Measurements from ENCODE around the gene SPRED2. TPM values are rescaled to one million over a fixed set of nuclear protein-coding genes. Genes with fewer than 3 reads are reported as not detected.

SPRED2 gene
- total RNA-seq, 1 donor from 2014 or later = 7.8 TPM

DNA sequence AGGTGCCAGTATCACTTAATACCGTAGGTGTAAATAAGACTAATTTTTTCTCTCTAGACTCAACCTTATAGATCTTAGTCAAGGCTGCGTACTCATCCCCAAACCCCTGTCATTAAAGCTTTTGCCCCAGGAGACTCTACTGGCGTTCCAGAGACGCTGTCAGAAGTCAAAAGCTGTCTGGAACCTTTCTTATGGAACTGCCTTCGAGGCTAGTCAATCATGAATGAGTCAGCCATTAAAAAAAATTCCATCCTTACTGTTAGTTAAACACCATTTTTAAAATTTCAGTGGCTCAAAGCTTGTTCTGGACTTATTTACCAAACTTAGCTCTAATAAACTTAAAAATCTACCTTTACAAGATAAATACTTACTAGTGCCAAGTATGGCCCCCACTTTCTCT lies 52.1 kb downstream of the SPRED2 start:
- Histone ChIP-seq H3K9ac (ENCODE audit: low read depth in 1 of 3, low read length in 3 of 3) (no peak overlapping the region), H3K9me3 (ENCODE audit: control insufficient read depth in 3 of 3, low read length in 3 of 3) (no peaks in the 10 kb centered on the region), H3K36me3 (ENCODE audit: control insufficient read depth in 3 of 3, insufficient read depth in 3 of 3, low read length in 3 of 3) (no peaks in the 10 kb centered on the region), H3K4me3 (ENCODE audit: low read length in 3 of 3) (no peak overlapping the region), H3K27ac (ENCODE audit: low read depth, low read length) (no peak overlapping the region), H3K27me3 (ENCODE audit: control insufficient read depth in 3 of 3, insufficient read depth in 3 of 3, low read length in 3 of 3) (no peaks in the 10 kb centered on the region), H3K4me1 (ENCODE audit: control insufficient read depth in 3 of 3, insufficient read depth in 3 of 3, low read length in 3 of 3) (peaks cover 26 to 43% (median 41%) of the 10 kb centered on the region in 3 donors)

DNA sequence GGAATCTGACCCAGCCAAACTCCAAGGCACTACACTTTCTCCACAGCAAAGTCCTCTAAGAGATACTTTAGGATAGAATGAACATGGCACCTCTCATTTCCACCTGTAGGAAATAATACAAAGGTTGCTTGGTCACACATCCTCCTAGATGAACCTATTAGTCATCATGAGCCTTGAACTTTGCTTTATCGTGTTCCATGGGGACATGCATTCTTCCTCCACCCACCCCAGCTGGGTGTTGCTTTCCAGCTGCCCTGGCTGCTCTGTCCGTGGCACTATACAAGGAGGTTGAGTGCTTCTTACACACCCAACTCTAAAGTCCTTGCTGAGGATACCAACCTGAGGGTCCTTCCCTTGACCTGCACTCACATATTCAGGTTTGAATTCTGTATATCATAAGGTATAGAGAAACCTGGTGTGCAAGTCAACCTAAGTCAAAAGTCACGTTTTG lies 52.7 kb downstream of the SPRED2 start:
- peaks cover 29 to 45% (median 45%) of the 10 kb centered on the region in 3 donors for H3K4me1 ChIP-seq (ENCODE audit: control insufficient read depth in 3 of 3, insufficient read depth in 3 of 3, low read length in 3 of 3)

DNA sequence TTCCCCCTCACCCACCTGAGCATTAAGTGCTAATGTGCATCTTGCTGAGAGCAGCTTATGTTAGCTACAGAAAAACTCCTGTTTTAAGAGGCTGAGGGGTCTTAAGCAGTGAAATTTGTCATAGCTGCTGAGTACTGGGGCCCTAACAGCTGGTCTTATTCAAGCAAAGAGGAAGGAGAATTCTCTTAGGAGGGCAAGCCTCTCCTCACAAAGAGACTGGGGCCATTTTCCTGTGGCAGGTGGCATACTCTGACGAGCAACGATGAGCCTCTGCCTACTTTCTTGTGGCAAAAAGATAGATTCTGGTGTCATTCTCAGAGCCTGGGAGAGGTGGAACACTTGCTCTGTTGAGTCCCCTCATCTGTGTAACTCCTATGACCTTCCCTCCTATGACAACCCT lies 53.2 kb downstream of the SPRED2 start:
- H3K9ac ChIP-seq (ENCODE audit: low read depth in 1 of 3, low read length in 3 of 3) = no peak overlapping the region
- peaks cover 25 to 42% (median 41%) of the 10 kb centered on the region in 3 donors for H3K4me1 ChIP-seq (ENCODE audit: control insufficient read depth in 3 of 3, insufficient read depth in 3 of 3, low read length in 3 of 3)
- no peaks in the 10 kb centered on the region for H3K36me3 ChIP-seq (ENCODE audit: control insufficient read depth in 3 of 3, insufficient read depth in 3 of 3, low read length in 3 of 3)
- H3K4me3 ChIP-seq (ENCODE audit: low read length in 3 of 3) = no peak overlapping the region
- H3K9me3 ChIP-seq (ENCODE audit: control insufficient read depth in 3 of 3, low read length in 3 of 3) = no peaks in the 10 kb centered on the region
- H3K27me3 ChIP-seq (ENCODE audit: control insufficient read depth in 3 of 3, insufficient read depth in 3 of 3, low read length in 3 of 3) = no peaks in the 10 kb centered on the region
- no peak overlapping the region for H3K27ac ChIP-seq (ENCODE audit: low read depth, low read length)

More for the DNA sequence above, 52.7 kb downstream of the SPRED2 start:
- Histone ChIP-seq H3K27ac (ENCODE audit: low read depth, low read length) (no peak overlapping the region), H3K27me3 (ENCODE audit: control insufficient read depth in 3 of 3, insufficient read depth in 3 of 3, low read length in 3 of 3) (no peaks in the 10 kb centered on the region), H3K36me3 (ENCODE audit: control insufficient read depth in 3 of 3, insufficient read depth in 3 of 3, low read length in 3 of 3) (no peaks in the 10 kb centered on the region), H3K4me3 (ENCODE audit: low read length in 3 of 3) (no peak overlapping the region), H3K9me3 (ENCODE audit: control insufficient read depth in 3 of 3, low read length in 3 of 3) (no peaks in the 10 kb centered on the region), H3K9ac (ENCODE audit: low read depth in 1 of 3, low read length in 3 of 3) (no peak overlapping the region)

DNA sequence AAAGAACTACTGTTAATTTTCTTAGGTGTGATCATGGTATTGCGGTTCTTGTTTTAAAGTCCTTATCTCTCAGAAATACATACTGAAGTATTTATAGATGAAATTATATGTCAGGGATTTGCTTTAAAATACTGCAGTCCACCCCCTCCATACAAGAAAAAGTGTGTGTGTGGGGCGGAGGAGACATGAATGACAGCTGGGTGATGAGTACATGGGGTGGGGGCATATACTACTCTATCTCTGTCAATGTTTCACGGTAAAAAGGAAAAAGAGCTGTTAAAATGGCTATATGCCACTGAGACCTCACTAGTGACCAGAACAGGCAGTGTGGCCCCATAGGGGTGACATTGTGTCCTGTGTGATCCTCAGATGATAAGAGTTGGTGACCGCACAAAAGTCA lies 54.1 kb downstream of the SPRED2 start:
- Histone ChIP-seq H3K4me1 (ENCODE audit: control insufficient read depth in 3 of 3, insufficient read depth in 3 of 3, low read length in 3 of 3) (peaks cover 15 to 34% (median 33%) of the 10 kb centered on the region in 3 donors), H3K27ac (ENCODE audit: low read depth, low read length) (no peak overlapping the region), H3K36me3 (ENCODE audit: control insufficient read depth in 3 of 3, insufficient read depth in 3 of 3, low read length in 3 of 3) (no peaks in the 10 kb centered on the region), H3K9me3 (ENCODE audit: control insufficient read depth in 3 of 3, low read length in 3 of 3) (no peaks in the 10 kb centered on the region), H3K9ac (ENCODE audit: low read depth in 1 of 3, low read length in 3 of 3) (no peak overlapping the region), H3K4me3 (ENCODE audit: low read length in 3 of 3) (no peak overlapping the region), H3K27me3 (ENCODE audit: control insufficient read depth in 3 of 3, insufficient read depth in 3 of 3, low read length in 3 of 3) (no peaks in the 10 kb centered on the region)

DNA sequence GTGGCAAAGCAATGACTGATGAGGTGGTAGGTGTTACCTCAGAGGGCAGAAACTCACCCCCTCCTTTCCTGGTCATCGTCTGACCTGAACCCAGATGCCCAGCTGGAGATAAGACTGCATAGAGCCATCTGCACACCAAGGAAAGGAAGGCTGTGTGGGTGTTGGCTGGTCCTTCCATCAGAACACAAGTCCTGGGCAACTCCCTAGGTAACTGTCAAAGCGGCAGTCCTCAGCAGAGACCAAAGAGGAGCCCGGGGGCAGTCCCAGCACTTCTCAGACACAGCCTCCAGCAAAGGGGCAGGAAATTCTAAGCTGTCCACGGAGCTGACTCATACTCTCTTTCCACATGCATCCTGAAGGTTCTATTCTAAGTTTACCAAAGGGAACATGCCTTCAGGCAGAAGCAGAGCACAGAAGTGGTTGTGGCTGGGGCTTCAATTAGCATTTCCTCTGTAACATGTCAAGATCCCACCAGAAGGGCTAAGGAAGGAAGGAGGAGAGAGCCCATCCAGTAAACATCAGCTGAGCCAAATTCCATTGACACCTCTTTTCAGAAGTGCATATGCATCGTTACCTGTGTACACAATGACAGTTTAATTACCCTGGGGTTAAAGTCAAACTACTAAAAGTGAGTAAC lies 54.7 kb downstream of the SPRED2 start:
- Histone ChIP-seq H3K9me3 (ENCODE audit: control insufficient read depth in 3 of 3, low read length in 3 of 3) (no peaks in the 10 kb centered on the region), H3K27me3 (ENCODE audit: control insufficient read depth in 3 of 3, insufficient read depth in 3 of 3, low read length in 3 of 3) (no peaks in the 10 kb centered on the region), H3K4me3 (ENCODE audit: low read length in 3 of 3) (no peak overlapping the region), H3K36me3 (ENCODE audit: control insufficient read depth in 3 of 3, insufficient read depth in 3 of 3, low read length in 3 of 3) (no peaks in the 10 kb centered on the region), H3K27ac (ENCODE audit: low read depth, low read length) (no peak overlapping the region), H3K4me1 (ENCODE audit: control insufficient read depth in 3 of 3, insufficient read depth in 3 of 3, low read length in 3 of 3) (peaks cover 9 to 27% (median 27%) of the 10 kb centered on the region in 3 donors), H3K9ac (ENCODE audit: low read depth in 1 of 3, low read length in 3 of 3) (no peak overlapping the region)

DNA sequence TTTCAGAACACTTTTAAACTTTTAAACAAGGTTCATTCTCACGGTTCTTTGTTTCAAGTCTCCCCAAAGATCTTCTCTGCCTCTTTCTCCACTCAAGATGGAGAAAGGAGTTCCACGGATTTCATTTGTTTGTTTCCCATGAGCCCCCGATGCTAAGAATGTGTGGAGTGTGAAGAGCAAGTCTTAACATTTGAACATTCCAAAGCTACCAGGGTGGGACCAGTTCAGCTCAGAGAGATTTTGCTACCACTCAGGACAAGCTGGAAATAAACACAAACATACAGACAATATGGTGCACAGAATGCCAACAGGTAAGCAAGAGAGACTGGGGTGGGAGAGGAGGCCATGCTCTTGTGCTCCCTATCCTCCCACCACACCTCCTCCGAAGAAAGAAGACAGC lies 56.7 kb downstream of the SPRED2 start:
- Histone ChIP-seq H3K27ac (ENCODE audit: low read depth, low read length) (no peak overlapping the region), H3K4me1 (ENCODE audit: control insufficient read depth in 3 of 3, insufficient read depth in 3 of 3, low read length in 3 of 3) (peaks cover 14 to 21% (median 20%) of the 10 kb centered on the region in 3 donors), H3K9ac (ENCODE audit: low read depth in 1 of 3, low read length in 3 of 3) (no peak overlapping the region), H3K9me3 (ENCODE audit: control insufficient read depth in 3 of 3, low read length in 3 of 3) (no peaks in the 10 kb centered on the region), H3K27me3 (ENCODE audit: control insufficient read depth in 3 of 3, insufficient read depth in 3 of 3, low read length in 3 of 3) (no peaks in the 10 kb centered on the region), H3K4me3 (ENCODE audit: low read length in 3 of 3) (no peak overlapping the region), H3K36me3 (ENCODE audit: control insufficient read depth in 3 of 3, insufficient read depth in 3 of 3, low read length in 3 of 3) (no peaks in the 10 kb centered on the region)

DNA sequence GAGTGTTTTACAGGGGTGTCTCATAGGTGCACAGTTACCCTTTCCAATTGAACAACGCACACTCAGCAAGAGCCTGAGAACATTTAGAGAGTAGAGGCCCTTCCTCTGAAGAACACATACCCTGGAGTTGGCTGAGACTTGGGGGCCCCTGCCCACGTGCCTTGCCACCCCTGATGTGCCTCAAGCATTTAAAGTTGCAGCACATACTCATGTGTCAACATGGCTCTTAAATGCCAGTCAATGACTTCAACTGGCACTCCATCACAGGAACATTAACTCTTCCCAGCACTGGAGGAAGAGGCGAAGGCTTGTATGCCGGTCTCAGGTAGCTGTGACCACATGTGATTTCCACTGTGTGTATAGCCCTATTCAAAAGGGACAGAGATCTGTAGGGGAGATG lies 57.4 kb downstream of the SPRED2 start:
- Histone ChIP-seq H3K36me3 (ENCODE audit: control insufficient read depth in 3 of 3, insufficient read depth in 3 of 3, low read length in 3 of 3) (no peaks in the 10 kb centered on the region), H3K9ac (ENCODE audit: low read depth in 1 of 3, low read length in 3 of 3) (no peak overlapping the region), H3K4me1 (ENCODE audit: control insufficient read depth in 3 of 3, insufficient read depth in 3 of 3, low read length in 3 of 3) (peaks cover 19 to 26% (median 21%) of the 10 kb centered on the region in 3 donors), H3K27me3 (ENCODE audit: control insufficient read depth in 3 of 3, insufficient read depth in 3 of 3, low read length in 3 of 3) (no peaks in the 10 kb centered on the region), H3K9me3 (ENCODE audit: control insufficient read depth in 3 of 3, low read length in 3 of 3) (no peaks in the 10 kb centered on the region), H3K27ac (ENCODE audit: low read depth, low read length) (no peak overlapping the region), H3K4me3 (ENCODE audit: low read length in 3 of 3) (no peak overlapping the region)

DNA sequence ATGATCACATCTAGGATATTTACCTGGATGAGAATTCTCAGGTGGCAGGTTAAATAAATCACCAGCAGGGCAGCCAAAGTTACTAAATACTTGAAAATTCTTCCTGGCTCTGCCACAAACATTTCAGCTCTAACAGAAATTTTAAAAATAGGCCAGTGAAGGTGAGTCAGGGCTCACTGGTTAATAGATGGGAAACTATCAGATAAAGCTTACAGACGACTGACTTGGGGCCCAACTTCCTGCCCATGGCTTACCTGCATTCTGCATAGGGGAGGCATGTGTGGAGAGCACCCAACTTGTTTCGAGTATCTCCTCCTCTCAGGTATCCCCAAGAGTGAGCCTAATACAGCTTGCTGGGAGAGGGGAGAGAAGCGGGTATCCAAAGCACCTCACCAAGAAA lies 57.8 kb downstream of the SPRED2 start:
- no peak overlapping the region for H3K27ac ChIP-seq (ENCODE audit: low read depth, low read length)
- peaks cover 19 to 26% (median 21%) of the 10 kb centered on the region in 3 donors for H3K4me1 ChIP-seq (ENCODE audit: control insufficient read depth in 3 of 3, insufficient read depth in 3 of 3, low read length in 3 of 3)
- no peak overlapping the region for H3K4me3 ChIP-seq (ENCODE audit: low read length in 3 of 3)
- H3K9ac ChIP-seq (ENCODE audit: low read depth in 1 of 3, low read length in 3 of 3) = no peak overlapping the region
- no peaks in the 10 kb centered on the region for H3K9me3 ChIP-seq (ENCODE audit: control insufficient read depth in 3 of 3, low read length in 3 of 3)
- H3K27me3 ChIP-seq (ENCODE audit: control insufficient read depth in 3 of 3, insufficient read depth in 3 of 3, low read length in 3 of 3) = no peaks in the 10 kb centered on the region
- H3K36me3 ChIP-seq (ENCODE audit: control insufficient read depth in 3 of 3, insufficient read depth in 3 of 3, low read length in 3 of 3) = no peaks in the 10 kb centered on the region

DNA sequence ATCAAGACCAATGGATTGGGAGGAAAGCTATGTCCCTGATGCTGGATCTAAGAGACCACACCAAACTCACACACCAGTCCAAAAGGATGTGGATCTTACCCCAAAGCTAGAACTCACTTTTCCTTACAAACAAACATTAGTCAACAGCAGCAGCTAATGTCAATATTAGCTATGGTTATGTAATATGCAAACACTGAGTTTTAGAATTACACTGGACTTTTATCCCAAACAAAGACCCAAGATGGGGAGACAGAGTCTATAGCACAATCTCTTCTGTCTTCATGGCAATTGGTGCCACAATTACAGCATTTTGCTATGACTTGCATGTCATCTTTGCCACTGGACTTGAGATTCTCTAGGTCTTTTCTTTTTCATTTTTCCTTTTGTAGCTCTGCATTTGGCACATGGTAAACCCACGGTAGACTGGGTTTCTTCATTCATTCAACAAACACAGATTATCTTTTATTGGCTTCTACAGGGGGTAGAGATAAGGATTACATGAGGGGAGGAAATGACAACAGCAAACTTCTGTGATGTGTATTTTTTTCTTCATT lies 59.0 kb downstream of the SPRED2 start:
- Histone ChIP-seq H3K27me3 (ENCODE audit: control insufficient read depth in 3 of 3, insufficient read depth in 3 of 3, low read length in 3 of 3) (no peaks in the 10 kb centered on the region), H3K9me3 (ENCODE audit: control insufficient read depth in 3 of 3, low read length in 3 of 3) (no peaks in the 10 kb centered on the region), H3K9ac (ENCODE audit: low read depth in 1 of 3, low read length in 3 of 3) (no peak overlapping the region), H3K27ac (ENCODE audit: low read depth, low read length) (no peak overlapping the region), H3K36me3 (ENCODE audit: control insufficient read depth in 3 of 3, insufficient read depth in 3 of 3, low read length in 3 of 3) (no peaks in the 10 kb centered on the region), H3K4me3 (ENCODE audit: low read length in 3 of 3) (no peak overlapping the region), H3K4me1 (ENCODE audit: control insufficient read depth in 3 of 3, insufficient read depth in 3 of 3, low read length in 3 of 3) (peaks cover 19 to 26% (median 21%) of the 10 kb centered on the region in 3 donors)

DNA sequence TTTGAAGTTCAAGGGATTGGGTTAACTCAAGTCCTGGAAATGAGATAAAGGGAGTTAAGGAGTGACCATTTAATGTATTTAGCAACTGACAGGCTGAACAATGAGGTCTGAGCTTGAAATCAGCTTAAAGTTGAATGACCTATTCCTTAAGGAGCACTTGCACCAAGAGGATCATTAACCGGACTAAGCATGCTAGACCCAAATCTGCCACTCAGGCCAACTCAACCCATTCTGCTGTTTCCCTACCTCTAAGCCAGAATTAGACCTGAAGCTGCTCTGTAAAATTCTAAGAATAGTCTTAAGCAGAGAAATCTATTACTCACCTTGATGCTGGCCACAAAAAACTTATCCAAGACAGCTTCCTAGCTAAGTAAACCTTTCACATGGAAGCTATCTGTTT lies 59.8 kb downstream of the SPRED2 start:
- H3K27me3 ChIP-seq (ENCODE audit: control insufficient read depth in 3 of 3, insufficient read depth in 3 of 3, low read length in 3 of 3) = no peaks in the 10 kb centered on the region
- H3K9me3 ChIP-seq (ENCODE audit: control insufficient read depth in 3 of 3, low read length in 3 of 3) = no peaks in the 10 kb centered on the region
- no peaks in the 10 kb centered on the region for H3K36me3 ChIP-seq (ENCODE audit: control insufficient read depth in 3 of 3, insufficient read depth in 3 of 3, low read length in 3 of 3)
- no peak overlapping the region for H3K4me3 ChIP-seq (ENCODE audit: low read length in 3 of 3)
- no peak overlapping the region for H3K9ac ChIP-seq (ENCODE audit: low read depth in 1 of 3, low read length in 3 of 3)
- H3K4me1 ChIP-seq (ENCODE audit: control insufficient read depth in 3 of 3, insufficient read depth in 3 of 3, low read length in 3 of 3) = peaks cover 17 to 26% (median 17%) of the 10 kb centered on the region in 3 donors
- no peak overlapping the region for H3K27ac ChIP-seq (ENCODE audit: low read depth, low read length)
